Effector memory CD4-positive, alpha-beta T cell (primary cell): Measurements from ENCODE around the gene ATF7.
"Not testable (repeated sequence)": the region's sequence is repeated elsewhere in the genome, so short reads cannot be mapped to it uniquely, and the experiment has no call there.

Experiments used
- DNase-seq, 3 donors: peaks; one replicate each; pipeline ENCODE4 v3.0.0-alpha.2; 2020
- H3K27ac ChIP-seq: 2 replicates; pipeline ENCODE4 v1.7.0; 2013; ENCODE audit warnings: mild to moderate bottlenecking, low read length, moderate library complexity; ENCODE audit not compliant: insufficient read depth, poor library complexity, severe bottlenecking
- H3K27me3 ChIP-seq: replicated peaks from 2 replicates; pipeline ENCODE4 v1.7.0; 2013; ENCODE audit warnings: mild to moderate bottlenecking, low read length; ENCODE audit not compliant: insufficient read depth, control insufficient read depth, poor library complexity, severe bottlenecking
- H3K36me3 ChIP-seq: 2 replicates; pipeline ENCODE4 v1.7.0; 2013; ENCODE audit warnings: mild to moderate bottlenecking, low read length, moderate library complexity; ENCODE audit not compliant: control insufficient read depth, insufficient read depth
- H3K4me1 ChIP-seq: 2 replicates; pipeline ENCODE4 v1.7.0; 2013; ENCODE audit warnings: low read length, mild to moderate bottlenecking; ENCODE audit not compliant: control insufficient read depth, insufficient read depth, poor library complexity, severe bottlenecking
- H3K4me3 ChIP-seq: 2 replicates; pipeline ENCODE4 v1.7.0; 2013; ENCODE audit warnings: low read length, low read depth, mild to moderate bottlenecking; ENCODE audit not compliant: insufficient read depth, poor library complexity, severe bottlenecking
- H3K9me3 ChIP-seq: 2 replicates; pipeline ENCODE4 v1.7.0; 2013; ENCODE audit warnings: mild to moderate bottlenecking, low read length, moderate library complexity; ENCODE audit not compliant: control insufficient read depth

The ATF7 gene

DNA sequence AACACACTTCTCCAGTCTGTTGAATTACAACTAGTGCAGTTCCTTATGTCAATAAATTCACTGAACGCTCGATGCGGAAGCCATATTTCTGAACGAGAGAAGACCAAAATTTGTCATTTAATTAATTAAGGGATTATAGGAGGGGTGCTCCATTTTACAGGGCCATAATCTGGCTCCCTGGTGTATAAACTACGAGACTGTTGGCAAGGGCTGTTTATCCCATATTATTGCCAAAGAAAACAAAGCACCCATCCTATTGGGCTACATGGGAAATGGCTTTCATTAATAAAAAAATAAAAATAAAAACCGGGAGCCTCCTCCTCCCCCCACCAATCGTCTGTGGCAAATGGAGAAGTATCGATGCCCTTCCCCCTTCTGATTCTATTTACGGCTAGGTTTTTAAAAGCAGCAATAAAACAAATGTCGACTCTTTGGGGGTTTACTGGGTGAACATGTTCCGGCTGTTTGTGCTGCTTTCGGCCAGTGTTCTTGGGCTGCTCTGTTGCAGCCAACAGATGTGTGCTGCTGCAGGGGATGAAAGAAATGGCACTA, 24.8 kb downstream of the ATF7 start:
- no peak for DNase-seq
- Histone ChIP-seq H3K27ac (no peak overlapping the region), H3K4me1 (no peaks in the 10 kb centered on the region), H3K9me3 (no peaks in the 10 kb centered on the region), H3K27me3 (no peaks in the 10 kb centered on the region), H3K36me3 (no peaks in the 10 kb centered on the region), H3K4me3 (no peak overlapping the region)

DNA sequence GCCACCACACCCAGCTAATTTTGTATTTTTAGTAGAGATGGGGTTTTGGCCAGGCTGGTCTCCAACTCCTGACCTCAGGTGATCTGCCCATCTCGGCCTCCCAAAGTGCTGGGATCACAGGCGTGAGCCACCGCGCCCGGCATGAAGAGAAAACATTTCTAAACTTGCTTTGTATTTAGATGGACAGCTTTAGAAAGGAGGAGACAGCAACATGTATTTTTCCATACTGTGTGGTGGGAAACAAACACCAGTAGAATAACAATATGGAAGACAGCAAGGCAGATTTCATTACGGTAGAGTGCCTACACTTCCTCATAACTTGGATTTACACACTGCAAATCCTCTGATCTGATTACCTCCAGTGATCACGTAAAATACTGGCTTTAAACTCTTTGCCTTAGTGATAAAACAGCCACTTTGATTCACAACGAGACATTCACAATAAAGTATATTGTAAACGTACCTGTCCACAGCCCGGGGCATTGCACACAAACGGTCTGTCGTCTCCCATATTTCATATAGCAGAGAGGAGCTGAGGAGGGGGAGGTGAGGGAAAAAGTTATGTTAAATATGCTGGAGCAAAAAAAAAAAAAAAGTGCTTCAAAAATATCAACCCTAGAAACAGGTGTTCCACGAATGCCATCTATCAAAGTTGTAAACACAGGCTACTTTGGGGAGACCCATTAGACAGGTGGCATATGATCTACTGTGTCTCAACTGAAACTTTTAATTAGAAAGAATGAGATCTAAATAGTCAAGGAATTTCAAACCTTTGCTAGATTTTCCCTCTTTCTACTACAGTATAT, 25.5 kb downstream of the ATF7 start:
- Histone ChIP-seq H3K27me3 (no peaks in the 10 kb centered on the region), H3K9me3 (no peaks in the 10 kb centered on the region), H3K4me3 (no peak overlapping the region), H3K27ac (no peak overlapping the region), H3K4me1 (no peaks in the 10 kb centered on the region), H3K36me3 (no peaks in the 10 kb centered on the region)
- DNase-seq: no peak

DNA sequence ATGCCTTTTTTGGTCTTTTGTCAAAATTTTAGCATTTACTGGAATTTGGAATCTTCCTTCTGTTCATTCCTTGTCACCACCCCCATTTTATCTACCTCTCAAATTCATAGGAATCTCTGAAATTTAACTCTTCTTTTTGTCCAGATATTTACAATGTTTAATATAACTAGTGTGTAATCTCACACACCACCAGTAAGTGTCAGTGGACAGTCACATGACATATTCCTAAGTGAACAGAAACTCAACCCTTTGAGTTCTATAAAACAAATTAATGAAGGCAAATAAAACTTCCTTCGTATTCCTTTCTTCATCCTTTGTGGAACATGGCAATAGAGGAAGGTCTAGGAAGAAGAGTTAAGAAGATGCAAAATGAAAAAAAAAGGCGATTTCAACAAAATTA, 26.6 kb downstream of the ATF7 start:
- no peaks in the 10 kb centered on the region for H3K4me1 ChIP-seq
- no peaks in the 10 kb centered on the region for H3K36me3 ChIP-seq
- H3K27ac ChIP-seq: no peak overlapping the region
- no peak for DNase-seq
- no peaks in the 10 kb centered on the region for H3K9me3 ChIP-seq
- H3K27me3 ChIP-seq: no peaks in the 10 kb centered on the region
- no peak overlapping the region for H3K4me3 ChIP-seq

DNA sequence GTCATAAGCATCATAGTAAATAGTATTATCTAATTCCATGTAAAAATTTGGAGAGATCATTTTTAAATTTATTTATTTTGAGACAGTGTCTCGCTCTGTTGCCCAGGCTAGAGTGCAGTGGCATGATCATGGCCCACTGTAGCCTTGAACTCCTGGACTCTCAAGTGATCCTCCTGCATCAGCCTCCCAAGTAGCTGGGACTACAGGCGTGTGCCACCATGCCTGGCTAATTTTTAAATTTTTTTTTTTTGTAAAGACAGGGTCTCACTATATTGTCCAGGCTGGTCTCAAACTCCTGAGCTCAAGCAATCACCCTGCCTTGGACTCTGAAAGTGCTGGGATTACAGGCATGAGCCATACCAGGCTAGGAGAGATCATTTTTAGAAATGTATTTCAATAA, 27.2 kb downstream of the ATF7 start:
- not testable (repeated sequence) for H3K4me1 ChIP-seq, H3K27ac ChIP-seq, DNase-seq, H3K36me3 ChIP-seq, H3K4me3 ChIP-seq, H3K9me3 ChIP-seq, H3K27me3 ChIP-seq

DNA sequence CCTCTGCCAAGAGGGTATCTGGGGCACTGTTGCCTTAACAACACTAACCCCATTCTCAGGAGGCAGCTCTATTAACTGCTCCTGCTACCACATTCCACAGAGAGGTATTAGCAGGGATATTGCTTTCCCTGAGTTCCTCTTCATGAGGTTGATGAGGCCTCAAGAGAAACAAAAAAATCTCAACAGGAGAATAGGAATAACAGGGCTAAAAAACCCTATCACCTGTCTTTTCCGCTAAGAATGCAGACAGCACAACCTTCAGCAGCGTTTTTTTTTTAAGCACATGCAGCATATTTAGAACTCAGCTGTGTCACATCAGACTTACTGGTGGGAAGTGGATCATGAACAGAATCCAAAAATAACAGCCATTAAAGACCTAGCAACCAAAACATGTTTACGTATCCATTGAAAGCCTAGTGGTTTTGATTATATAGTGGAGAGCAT, 29.2 kb downstream of the ATF7 start:
- Histone ChIP-seq H3K36me3 (no peaks in the 10 kb centered on the region), H3K4me1 (no peaks in the 10 kb centered on the region), H3K27ac (no peak overlapping the region), H3K27me3 (no peaks in the 10 kb centered on the region), H3K9me3 (no peaks in the 10 kb centered on the region), H3K4me3 (no peak overlapping the region)
- no peak for DNase-seq

DNA sequence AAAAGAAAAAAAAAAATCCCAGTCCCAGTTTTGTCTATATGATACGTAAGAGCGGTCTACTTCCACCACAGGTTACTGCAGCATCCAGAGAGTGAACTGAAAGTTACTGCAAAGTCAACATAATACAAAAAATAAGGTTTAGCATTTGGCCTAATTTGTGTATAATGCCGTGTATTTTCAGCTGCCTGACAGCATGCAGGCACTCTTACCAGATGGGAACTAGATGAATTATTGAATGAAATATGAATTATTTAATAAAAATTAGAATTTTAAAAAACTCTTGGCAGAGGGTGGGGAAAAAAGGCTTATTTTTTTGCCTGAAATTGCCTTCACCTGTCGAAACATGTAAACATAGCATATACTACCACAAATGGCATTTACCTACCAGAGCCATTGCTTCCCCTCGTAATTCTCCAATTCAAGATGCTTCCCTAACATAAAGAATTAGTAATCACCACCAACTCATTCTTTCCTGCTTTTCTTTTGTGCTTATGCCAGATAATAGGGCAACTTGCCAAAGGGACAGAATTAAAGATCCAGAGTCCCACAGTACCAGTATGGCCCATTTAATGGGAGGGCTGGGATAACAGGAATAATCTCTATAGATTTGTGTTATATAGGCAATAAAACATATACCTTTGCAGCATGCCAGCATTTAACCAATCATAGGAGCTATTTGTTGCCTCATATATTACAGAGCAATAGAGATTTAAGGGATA, 31.1 kb downstream of the ATF7 start:
- DNase-seq: no peak

GRCh38 chr12:53593707-53594106, 32.5 kb downstream of the ATF7 start:
- no peak overlapping the region for H3K4me3 ChIP-seq
- no peaks in the 10 kb centered on the region for H3K36me3 ChIP-seq
- H3K27ac ChIP-seq: no peak overlapping the region
- DNase-seq: no peak
- no peaks in the 10 kb centered on the region for H3K9me3 ChIP-seq
- H3K27me3 ChIP-seq: no peaks in the 10 kb centered on the region
- no peaks in the 10 kb centered on the region for H3K4me1 ChIP-seq

More for the DNA sequence above, 31.1 kb downstream of the ATF7 start:
- Histone ChIP-seq H3K9me3 (no peaks in the 10 kb centered on the region), H3K4me1 (no peaks in the 10 kb centered on the region), H3K27me3 (no peaks in the 10 kb centered on the region), H3K4me3 (no peak overlapping the region), H3K36me3 (no peaks in the 10 kb centered on the region), H3K27ac (no peak overlapping the region)

DNA sequence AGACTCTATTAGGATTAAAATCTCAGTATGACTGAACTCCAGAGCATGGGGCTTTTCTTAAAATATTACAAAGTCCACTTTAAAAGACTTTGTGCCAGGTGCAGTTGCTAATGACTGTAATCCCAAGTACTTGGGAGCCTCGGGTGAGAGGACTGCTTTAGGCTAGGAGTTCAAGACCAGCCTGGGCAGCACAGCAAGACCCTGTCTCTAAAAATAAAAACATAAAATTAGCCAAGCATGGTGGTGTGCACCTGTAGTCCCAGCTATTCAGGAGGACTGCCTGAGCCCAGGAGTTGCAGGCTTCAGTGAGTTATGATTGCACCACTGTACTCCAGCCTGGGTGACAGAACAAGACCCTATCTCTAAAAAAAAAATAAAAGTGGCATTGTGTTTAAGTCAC, 33.2 kb downstream of the ATF7 start:
- H3K4me3 ChIP-seq: no peak overlapping the region
- H3K27me3 ChIP-seq: no peaks in the 10 kb centered on the region
- no peak for DNase-seq
- no peak overlapping the region for H3K27ac ChIP-seq
- no peaks in the 10 kb centered on the region for H3K9me3 ChIP-seq
- H3K36me3 ChIP-seq: no peaks in the 10 kb centered on the region
- no peaks in the 10 kb centered on the region for H3K4me1 ChIP-seq

- Histone ChIP-seq H3K4me3 (no peak overlapping the region), H3K9me3 (no peaks in the 10 kb centered on the region), H3K36me3 (no peaks in the 10 kb centered on the region), H3K27me3 (no peaks in the 10 kb centered on the region), H3K27ac (no peak overlapping the region), H3K4me1 (no peaks in the 10 kb centered on the region)
- DNase-seq: no peak
Observed at GRCh38 chr12:53592426-53592825, 33.8 kb downstream of the ATF7 start.
